Breast epithelium (tissue), 4 donors: Measurements from ENCODE around the gene GSG1. TPM values are rescaled to one million over a fixed set of nuclear protein-coding genes. Genes with fewer than 3 reads are reported as not detected.
"Not testable (repeated sequence)": the region's sequence is repeated elsewhere in the genome, so short reads cannot be mapped to it uniquely, and the experiment has no call there.

Experiments
- DNase-seq, 2 donors: peaks; one replicate each; pipeline ENCODE4 v3.0.0-alpha.2; 2019; ENCODE audit warnings: low spot score in 2 of 2
- H3K27ac ChIP-seq, 2 donors: fragments of 200-600 bp; sonication (generic) in 1 of 2; one replicate each; pipeline ENCODE4 v1.5.1; 2016 to 2019; ENCODE audit warnings: mild to moderate bottlenecking in 1 of 2
- H3K27me3 ChIP-seq, 2 donors: fragments of 200-600 bp; sonication (generic) in 1 of 2; one replicate each; pipeline versions ENCODE4 v1.5.1 to v1.6.0; 2017 to 2019; ENCODE audit warnings: control low read depth in 1 of 2, mild to moderate bottlenecking in 1 of 2
- H3K36me3 ChIP-seq: fragments of 200-600 bp; one replicate; pipeline ENCODE4 v1.5.1; 2019
- H3K4me1 ChIP-seq, 2 donors: fragments of 200-600 bp; sonication (generic); one replicate each; pipeline ENCODE4 v1.5.1; 2016 to 2019; ENCODE audit warnings: control low read depth in 1 of 2
- H3K4me3 ChIP-seq, 3 donors: fragments of 200-600 bp; sonication (generic); 1 replicate in 2 of 3; 2 replicates in 1 of 3; pipeline ENCODE4 v1.5.1; 2016 to 2019; ENCODE audit warnings: mild to moderate bottlenecking in 3 of 3, moderate library complexity in 2 of 3
- H3K9me3 ChIP-seq, 2 donors: fragments of 200-600 bp; sonication (generic) in 1 of 2; one replicate each; pipeline ENCODE4 v1.5.1; 2016 to 2019; ENCODE audit warnings: control low read depth in 1 of 2
- CTCF ChIP-seq, 3 donors: fragments of 450-650 bp; IDR thresholded peaks; one replicate each; pipeline ENCODE4 v1.5.1; 2016 to 2017; ENCODE audit warnings: antibody characterized with exemption in 3 of 3, mild to moderate bottlenecking in 3 of 3, moderate library complexity in 3 of 3
- POLR2A ChIP-seq: fragments of 450-650 bp; IDR thresholded peaks from one replicate; pipeline ENCODE4 v1.6.1; 2016; ENCODE audit warnings: antibody characterized with exemption, mild to moderate bottlenecking, moderate library complexity
- POLR2AphosphoS5 ChIP-seq, 3 donors: sonication (generic); formaldehyde crosslinking; IDR thresholded peaks; one replicate each; pipeline ENCODE4 v1.6.1; 2017; ENCODE audit warnings: antibody characterized with exemption in 3 of 3
- intact Hi-C: fragments of 100-400 bp; cut with DNase I; formaldehyde crosslinking; loops from one replicate; pipeline ENCODE4 v1.15.1; 2023; ENCODE audit warnings: low total_unique reads
- total RNA-seq, 3 donors: library from RNA; depleted of rRNA; stranded (reverse); fragments of >200 nt; gene quantifications; one replicate each; pipeline ENCODE4 v1.1.0, GENCODE V29; 2016

GSG1 gene
- total RNA-seq, 3 donors from 2014 or later, result not detected

- DNase-seq, result no peak
- no peaks in the 10 kb centered on the region for H3K36me3 ChIP-seq
- intact Hi-C loops, result no loop called here
- H3K9me3 ChIP-seq, result no peaks in the 10 kb centered on the region
- H3K27ac ChIP-seq, result no peak overlapping the region
- H3K27me3 ChIP-seq, result no peaks in the 10 kb centered on the region
- H3K4me1 ChIP-seq, result no peaks in the 10 kb centered on the region
- H3K4me3 ChIP-seq, result no peak overlapping the region
- no peak for TF ChIP-seq POLR2A
- TF ChIP-seq CTCF (IDR thresholded peaks at IDR 0.05), result no peak
- no peak for TF ChIP-seq POLR2AphosphoS5 (IDR thresholded peaks at IDR 0.05)
Observed at GRCh38 chr12:13087766-13088165, 15.7 kb downstream of the GSG1 start.

GRCh38 chr12:13085968-13086686, 17.3 kb downstream of the GSG1 start:
- no peaks in the 10 kb centered on the region for H3K36me3 ChIP-seq
- intact Hi-C loops, result no loop called here

GRCh38 chr12:13084898-13085640, 18.4 kb downstream of the GSG1 start:
- intact Hi-C loops, result no loop called here
- DNase-seq, result no peak
- Histone ChIP-seq H3K9me3 (no peaks in the 10 kb centered on the region), H3K27ac (no peak overlapping the region), H3K27me3 (no peaks in the 10 kb centered on the region), H3K4me1 (no peaks in the 10 kb centered on the region), H3K4me3 (no peak overlapping the region), H3K36me3 (no peaks in the 10 kb centered on the region)
- TF ChIP-seq POLR2A, result no peak
- no peak for TF ChIP-seq POLR2AphosphoS5 (IDR thresholded peaks at IDR 0.05)
- TF ChIP-seq CTCF (IDR thresholded peaks at IDR 0.05), result no peak

More at GRCh38 chr12:13085968-13086686, 17.3 kb downstream of the GSG1 start:
- Histone ChIP-seq H3K4me1 (no peaks in the 10 kb centered on the region), H3K27ac (no peak overlapping the region), H3K4me3 (no peak overlapping the region), H3K27me3 (no peaks in the 10 kb centered on the region), H3K9me3 (no peaks in the 10 kb centered on the region)
- no peak for DNase-seq
- TF ChIP-seq POLR2AphosphoS5 (IDR thresholded peaks at IDR 0.05), result no peak
- no peak for TF ChIP-seq POLR2A
- no peak for TF ChIP-seq CTCF (IDR thresholded peaks at IDR 0.05)

GRCh38 chr12:13083638-13084037, 19.8 kb downstream of the GSG1 start:
- H3K4me1 ChIP-seq, H3K36me3 ChIP-seq, intact Hi-C loops, H3K27ac ChIP-seq, DNase-seq, H3K9me3 ChIP-seq, H3K4me3 ChIP-seq, H3K27me3 ChIP-seq: not testable (repeated sequence)

- H3K36me3 ChIP-seq, result no peaks in the 10 kb centered on the region
Observed at GRCh38 chr12:13082861-13083260, 20.6 kb downstream of the GSG1 start.

More at GRCh38 chr12:13082861-13083260, 20.6 kb downstream of the GSG1 start:
- Histone ChIP-seq H3K9me3 (no peaks in the 10 kb centered on the region), H3K4me1 (no peaks in the 10 kb centered on the region), H3K27me3 (no peaks in the 10 kb centered on the region), H3K4me3 (no peak overlapping the region), H3K27ac (no peak overlapping the region)
- no peak for TF ChIP-seq CTCF (IDR thresholded peaks at IDR 0.05)
- intact Hi-C loops, result no loop called here
- no peak for DNase-seq
